NCI-H345 (cell line): Measurements from ENCODE around the gene KLHL10.

Source experiments
- DNase-seq: peaks from one replicate; lab custom pipeline; 2025; lab: John Stamatoyannopoulos, UW

Gene KLHL10

DNA sequence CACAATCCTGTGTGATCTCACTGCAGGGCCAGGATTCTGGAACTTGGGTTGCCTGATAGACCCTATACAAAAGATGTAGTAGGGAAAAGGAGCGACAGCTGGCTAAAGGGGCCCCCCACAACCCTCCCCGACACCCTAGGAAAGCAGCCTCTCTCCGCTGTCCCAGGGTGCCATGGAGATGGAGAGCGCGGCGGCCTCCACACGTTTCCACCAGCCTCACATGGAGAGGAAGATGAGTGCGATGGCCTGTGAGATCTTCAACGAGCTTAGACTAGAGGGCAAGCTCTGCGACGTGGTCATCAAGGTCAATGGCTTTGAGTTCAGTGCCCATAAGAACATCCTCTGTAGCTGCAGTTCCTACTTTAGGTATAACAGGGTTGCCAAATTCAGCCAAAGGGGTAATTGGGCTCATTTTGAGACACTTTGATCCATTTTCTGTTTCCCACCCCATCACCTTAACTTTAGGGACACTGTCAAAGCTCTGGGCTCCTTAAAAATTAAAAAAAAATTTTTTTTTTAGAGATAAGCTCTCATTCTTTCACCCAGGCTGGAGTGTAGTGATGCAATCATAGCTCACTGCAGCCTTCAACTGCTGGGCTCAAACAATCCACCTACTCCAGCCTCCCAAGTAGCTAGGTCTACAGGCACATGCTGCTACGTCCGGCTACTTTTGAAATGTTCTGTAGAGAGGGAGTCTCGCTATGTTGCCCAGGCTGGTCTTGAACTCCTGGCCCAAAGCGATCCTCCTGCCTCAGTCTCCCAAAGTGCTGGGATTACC, at the start of gene KLHL10:
Gene KLHL10 (plus strand): TSS at position 65 of the 778 bp plus-strand sequence. CDS start 108 bp downstream, at position 173.
- no peak for DNase-seq

DNA sequence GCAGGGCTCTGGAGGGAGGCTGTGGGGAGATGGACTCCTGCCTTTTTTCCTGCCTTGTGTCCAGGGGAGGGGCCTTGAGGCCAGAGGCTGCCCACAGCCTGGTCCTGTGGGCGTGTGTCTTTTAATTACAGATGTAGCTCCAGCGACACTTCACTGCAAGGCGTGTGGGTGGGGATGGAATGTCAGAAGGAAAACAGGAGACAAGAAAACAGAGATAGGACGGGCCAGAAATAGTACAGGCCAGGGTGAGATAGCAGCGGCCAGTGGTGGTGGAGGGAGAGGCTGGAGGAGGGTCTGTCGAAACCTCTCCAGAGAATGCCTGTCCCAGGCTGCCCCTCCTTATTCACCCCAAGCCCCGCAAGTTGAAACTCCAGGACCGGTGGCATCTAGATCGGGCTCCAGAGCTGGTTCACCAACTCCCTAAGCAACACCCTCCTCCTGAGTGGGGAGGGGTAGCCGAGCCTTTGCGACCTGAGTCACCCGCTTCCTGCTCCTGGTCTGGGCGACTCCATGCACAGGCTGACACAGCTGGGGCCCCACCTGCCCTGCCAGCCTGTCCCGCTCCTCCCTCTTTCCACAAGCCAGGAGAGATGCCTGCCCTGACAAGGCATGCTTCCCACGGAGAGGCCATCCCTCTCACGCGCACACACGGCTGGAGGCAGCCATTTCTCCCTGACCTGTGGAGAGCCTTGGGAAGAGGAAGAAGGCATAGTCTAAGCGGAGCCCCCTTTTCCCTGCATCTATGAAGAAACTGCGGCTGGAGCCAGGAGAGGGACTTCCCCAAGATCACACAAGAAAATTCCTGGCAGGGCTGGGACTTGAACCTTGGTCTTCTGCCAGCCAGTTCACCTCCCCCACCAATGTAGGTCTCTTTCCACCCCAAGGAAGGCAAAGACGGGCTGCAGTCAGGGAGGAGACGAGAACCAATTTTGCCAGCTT, 44.5 kb upstream of the KLHL10 start:
- no peak for DNase-seq

DNA sequence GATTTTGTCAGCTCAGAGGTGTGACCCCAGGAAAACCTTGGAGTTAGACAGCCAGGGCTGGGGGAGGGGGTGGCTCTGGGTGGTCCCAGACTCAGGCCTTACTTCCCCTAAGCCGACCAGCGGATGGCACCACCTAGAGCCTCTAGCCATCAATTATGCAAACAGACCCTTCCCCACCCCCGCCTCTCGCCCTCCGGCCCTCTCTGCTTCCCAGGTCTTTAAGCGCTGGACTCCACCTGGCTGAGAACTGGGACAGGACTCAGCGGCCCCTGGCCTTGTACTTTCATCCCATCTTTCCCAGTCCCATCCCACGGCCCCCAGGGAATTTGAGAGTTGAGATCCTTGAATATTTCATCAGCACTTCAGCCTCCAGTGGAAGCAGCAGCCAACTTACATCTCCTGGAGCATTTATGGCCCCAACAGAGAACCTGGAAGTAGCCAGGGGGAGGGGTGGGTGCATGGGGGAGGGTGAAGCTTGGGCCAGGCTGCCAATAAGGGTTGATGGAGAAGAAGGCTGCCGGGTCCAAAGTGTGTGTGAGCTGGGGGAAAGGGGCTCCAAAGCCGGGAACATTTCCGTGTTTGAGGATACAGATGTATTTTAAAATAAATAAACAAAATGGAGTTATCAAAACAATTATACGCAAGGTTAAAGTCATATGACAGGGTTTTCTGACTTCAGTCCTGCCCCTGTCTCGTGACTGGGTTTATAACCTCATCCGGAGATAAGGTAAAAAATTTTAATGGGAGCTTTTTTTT, 43.7 kb upstream of the KLHL10 start:
- DNase-seq, result no peak

DNA sequence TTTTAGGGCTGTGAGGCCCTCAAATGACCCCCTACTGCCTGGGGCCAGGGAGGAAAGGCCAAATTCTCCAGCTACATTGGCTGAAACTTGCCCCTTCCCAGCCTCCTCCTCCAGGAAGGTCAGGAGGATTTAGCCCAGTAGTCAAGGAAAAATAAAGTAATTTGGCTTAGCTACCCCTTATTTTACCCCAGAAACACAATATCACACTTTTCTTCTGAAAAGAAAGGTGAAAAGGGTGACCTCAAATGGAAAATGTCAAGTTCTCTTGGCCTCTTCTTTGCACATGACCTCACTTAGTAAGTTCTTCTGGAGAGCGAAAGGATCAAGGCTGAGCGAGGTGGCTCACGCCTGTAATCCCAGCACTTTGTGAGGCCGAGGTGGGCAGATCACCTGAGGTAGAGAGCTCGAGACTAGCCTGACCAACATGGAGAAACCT, 43.1 kb upstream of the KLHL10 start:
- DNase-seq, result no peak

DNA sequence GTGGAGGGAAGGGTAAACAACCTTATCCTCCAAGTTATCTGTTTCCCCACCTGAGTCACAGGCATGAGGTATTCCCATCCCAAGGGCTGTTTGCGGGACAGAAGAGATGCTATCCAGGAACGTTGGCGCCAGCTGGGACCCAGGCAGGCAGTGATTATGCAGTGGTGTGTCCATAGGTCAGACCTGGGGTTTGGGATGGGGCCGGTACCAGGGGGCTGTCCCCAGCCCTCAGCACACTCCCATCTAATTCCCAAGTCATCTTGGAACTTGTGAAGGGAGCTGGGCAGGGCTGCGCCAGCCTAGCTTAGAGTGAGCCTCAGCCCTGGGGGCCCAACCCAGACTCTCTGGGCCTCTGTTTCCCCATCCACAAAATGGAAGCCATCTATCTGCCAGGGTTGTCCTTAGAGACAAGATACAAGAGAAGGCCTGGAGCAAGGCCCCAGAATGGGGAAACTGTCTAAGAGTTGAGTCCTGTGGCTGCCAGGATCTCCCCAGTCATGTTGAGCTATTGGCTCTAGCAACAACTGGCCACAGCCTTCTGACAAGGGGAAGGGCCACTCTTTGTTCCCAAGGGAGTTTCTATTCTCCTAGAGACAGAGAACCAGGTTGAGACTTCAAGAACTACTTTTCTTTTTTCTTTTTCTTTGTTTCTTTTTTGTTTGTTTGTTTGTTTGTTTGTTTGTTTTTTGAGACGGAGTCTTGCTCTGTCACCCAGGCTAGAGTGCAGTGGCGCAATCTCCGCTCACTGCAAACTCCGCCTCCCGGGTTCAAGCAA, 41.3 kb upstream of the KLHL10 start:
- no peak for DNase-seq

DNA sequence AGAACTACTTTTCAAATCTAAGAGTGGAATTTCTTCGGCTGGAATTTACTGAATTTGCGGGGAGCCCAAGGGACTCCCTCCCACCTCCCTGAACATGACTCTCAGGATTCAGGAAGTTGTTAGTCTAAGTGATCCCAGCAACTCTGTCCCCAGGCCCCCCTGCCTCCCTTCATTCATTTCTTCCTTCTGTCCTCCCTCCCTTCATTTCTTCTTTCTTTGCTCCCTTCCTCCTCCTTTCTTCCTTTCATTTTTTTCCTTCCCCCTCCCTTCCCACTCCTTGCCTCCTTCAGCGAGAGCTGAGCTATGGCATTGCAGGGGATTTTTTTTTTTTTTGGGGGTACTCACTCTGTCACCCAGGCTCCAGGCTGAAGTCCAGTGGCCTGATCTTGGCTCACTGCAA, 40.2 kb upstream of the KLHL10 start:
- DNase-seq, result no peak

DNA sequence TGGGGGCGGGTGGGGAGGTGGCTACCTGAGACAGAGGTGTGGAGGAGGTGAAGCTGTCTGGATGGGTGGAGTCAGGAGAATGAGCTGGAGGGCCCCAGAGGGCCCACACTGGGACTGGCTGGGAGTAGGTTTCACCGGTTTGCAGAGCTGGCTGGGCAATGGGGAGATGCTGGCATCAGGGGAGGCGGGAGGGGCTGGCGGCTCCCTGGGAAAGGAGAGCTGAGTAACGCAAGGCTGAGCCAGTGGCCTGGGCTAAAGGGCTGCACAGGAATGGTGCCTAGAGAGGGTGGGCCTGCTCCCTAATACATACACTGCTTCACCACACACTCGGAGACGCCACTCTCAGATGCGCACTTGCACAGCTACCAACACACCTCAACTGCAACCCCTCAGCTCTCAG, 38.3 kb upstream of the KLHL10 start:
- no peak for DNase-seq

DNA sequence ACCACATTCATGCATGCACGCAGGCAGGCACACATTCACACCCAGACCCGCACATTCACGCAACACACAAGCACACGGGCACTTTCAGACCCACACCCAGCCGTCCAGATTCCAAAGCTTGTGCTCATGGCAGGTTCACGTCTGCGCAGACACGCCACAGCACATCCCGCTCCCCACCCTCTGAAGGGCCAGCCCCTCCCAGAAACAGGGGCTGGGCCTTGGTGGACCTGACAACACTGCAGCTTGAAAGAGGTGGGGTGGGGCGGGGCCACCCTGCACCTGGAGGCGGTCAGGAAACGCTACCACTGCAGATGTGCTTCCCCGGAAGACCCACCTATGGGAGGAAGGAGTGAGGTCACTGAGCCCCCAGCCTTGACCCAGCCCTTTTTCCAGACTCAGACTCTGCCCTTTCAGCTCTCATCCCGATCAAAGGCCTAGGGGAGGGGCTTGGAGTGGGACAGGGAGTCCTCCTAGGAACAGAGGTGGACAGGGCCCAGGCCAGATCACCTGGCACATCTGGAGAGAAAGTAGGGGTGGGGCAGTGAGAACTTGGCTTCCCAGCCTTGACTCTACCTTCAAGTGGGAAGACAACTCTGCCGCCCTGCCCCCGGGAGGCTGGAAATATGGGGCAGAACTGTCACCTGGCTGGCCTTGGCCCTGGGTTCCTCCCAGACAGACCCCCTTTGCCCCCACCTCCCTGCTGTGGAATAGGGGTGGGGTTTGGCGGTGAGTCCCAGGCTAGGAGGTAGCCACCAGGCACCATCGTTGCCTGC, 36.8 kb upstream of the KLHL10 start:
- peak; percentile 7 for DNase-seq

DNA sequence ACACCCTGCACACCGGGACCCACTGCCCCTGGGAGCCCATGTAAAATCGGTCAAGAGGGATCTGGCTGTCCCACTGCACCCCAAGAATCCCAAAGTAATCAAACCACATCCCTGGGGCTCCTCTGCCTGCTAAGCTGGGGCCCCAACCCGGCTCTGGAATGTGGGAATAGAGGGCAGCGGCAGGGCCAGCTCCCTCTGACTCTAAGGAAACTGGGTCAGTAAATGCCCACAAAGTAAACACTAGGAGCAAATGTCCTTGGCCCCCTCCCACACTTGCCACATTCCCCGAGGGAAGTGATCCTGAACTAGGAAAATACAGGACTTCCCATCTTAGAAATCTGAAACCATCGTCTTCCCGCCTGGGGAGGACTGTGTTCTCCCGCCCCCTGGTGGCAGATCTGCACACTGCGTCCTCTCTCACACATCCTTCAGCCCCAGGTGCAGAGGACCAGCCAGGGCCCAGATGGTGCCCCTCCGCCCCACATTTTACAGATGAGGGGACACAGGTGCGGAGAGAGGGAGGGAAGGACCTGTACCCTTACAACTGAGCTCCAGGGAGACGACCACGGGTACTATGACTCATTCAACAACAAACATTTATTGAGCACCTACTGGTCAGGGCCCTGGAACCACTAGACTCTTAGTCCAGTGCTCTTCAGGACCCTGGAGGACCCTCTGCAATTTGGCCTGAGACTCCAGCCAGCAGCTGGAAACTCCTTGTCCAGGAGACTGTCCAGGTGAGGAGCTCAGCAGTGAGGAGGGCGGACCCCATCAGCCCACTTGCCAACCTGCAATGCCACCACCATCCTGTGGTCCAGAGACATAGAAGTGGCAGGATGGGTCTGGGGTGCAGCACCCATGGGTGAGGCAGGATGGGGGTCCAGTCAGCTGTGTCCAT, 36.0 kb upstream of the KLHL10 start:
- DNase-seq, result peak; percentile 65

DNA sequence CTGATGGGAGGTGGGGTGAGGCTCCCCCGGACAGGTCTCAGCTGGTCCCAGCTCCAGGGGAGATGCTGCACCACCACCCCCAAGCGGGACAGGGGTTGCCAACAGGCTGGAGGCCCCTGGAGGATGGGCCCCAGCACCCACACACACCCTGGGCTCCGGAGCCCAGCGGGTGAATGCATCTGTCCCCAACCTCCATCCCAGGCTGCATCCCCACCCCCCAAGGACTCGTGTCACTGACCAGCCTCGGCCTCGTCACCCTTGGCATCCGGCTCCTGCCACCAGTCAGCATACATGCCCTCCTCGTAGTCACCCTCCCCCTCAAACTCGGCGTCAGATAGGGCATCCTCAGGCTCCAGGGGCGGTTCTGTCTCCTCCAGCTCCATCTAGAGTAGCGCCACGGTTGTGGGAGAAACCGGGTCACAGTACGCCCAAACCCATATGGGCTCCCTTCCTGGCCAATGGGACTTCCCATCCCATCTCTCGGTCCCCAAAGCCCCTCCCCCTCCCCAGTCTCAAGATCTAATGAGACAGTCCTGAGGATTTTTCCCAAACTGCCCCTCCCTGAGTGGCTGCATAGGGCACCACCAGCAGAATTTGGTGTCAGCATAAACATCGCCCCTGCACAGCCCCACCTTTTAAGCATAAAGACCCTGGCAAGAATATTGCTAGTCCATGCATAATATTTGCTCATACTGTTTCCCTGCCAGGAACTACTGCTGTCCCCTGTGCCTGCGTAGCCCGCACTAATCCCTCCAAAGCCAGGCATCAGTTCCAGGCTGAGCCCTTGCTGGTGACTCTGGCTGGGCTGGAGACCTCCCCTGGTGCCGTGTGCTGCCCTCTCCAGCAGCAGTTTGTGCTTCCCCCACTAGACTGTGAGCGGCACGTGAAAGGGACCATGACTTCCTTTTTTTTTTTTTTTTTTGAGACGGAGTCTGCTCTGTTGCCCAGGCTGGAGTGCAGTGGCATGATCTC, 34.3 kb upstream of the KLHL10 start:
- no peak for DNase-seq

DNA sequence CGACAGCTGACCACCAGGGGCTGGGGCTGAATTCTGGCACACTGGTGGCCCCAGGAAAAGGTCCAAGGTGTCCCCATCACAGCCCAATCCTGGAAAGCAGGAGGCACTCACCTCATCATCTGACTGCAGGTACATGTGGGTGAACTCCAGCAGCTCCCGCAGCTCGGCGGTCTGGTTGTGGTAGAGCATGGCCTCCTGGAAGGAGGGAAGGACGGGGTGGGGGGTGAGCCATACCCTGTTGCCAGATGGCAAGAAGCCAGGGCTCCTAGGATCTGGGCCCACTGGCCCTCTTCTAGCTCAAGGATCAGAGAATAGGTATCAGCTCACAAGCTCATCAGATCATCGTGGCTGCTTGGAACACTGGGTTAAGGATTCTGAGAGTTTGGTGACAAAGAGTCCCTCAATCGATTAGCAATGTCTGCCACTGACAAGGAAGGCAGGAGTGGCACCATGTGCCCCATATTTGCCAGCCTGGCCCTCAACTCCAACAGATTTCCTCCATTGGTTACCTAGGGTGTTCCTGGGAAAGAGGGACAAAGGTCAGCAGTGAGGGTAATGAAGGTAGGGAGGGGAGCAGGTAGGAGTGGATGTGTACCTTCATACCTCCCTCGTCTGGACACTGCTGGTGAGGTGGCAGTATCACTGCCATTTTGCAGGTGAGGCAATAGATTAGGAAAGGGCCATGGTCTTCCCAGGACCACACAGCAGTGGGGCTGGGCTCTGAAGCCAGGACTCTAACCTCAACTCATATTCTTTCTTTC, 30.8 kb upstream of the KLHL10 start:
- no peak for DNase-seq

DNA sequence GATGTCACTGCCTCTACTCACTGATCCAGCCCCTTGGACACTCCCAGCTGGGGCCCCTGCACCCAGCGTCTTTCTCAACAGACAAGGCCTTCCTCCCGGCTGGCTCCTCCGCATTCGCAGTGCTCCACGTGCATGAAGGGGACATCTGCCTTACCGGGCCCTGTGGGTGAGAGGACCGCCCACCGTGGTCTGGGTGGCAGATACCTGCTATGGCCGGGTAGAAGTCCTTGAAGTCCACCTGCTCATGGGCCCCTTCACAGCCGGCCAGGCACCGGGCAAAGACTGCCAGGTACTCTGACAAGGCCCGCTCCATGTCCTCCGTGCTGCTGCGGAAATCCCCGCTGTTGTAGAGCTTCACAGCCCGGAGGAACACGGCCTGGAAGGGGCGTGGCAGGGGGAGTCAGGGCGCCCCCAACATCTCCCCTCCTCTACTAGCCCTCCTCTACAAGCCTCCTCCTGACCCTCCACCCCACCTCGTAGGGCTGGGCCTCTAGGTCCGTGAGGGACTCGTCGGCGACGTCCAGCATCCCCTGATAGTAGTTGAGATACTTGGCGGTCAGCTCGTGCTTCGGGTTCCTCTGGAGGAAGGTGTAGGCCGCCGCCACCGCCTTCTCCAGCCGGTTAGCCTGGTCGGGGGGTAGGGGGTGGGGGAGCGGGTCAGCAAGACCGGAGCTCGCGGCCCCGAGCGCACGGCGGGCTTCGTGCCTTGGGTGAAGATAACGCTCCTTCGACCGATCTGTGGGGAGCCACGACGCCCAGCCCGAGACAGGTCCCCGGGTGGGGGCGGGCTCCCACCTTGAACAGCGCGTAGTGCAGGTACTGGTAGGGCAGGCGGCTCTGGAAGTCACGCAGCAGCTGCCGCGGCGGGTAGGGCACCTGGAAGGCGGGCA, 26.7 kb upstream of the KLHL10 start:
- DNase-seq, result no peak

DNA sequence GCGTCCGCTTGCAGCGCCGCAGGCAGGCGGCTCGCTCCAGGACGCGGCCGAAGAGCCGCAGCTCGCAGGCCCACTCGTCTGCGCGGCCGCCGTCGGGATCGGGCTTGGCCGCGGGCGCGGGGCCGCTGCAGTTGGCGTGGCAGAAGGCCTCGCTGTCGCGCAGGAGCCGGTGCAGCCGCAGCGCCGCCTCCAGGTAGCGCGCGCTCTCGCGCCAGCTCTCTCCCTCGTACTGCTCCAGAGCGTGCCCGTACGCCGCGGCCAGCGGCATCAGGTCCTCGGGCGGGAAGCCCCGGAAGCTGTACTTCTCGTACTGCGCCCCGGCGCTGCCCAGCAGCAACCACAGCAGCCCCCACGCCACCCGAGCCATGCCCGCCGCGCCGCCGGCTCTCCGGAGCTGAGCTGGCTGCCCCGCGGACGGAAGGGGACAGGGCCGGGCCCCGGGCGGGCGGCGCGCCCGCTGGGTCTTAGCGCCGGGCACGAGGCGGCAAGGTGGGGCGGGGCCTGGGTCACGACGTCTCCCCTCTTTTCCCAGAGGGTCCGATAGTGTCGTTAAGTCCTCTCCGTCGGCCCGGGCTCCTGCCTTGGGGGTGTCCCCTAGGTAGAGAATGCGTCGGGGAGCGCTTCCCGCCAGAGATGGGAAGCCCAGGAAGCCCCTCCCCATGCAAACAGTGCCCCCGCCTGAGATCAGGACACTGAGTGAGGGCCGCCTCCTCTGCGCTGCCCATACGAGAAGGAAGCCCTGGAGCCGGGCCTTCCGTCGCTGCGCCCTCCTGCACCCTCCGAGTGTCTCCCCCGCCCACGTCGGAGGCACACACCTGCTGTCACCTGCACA, 25.9 kb upstream of the KLHL10 start, which contains the start of gene P3H4:
Gene P3H4 (minus strand): TSS at position 401 of the 832 bp plus-strand sequence. CDS start 34 bp downstream, at position 367.
- peak; percentile 76 for DNase-seq

DNA sequence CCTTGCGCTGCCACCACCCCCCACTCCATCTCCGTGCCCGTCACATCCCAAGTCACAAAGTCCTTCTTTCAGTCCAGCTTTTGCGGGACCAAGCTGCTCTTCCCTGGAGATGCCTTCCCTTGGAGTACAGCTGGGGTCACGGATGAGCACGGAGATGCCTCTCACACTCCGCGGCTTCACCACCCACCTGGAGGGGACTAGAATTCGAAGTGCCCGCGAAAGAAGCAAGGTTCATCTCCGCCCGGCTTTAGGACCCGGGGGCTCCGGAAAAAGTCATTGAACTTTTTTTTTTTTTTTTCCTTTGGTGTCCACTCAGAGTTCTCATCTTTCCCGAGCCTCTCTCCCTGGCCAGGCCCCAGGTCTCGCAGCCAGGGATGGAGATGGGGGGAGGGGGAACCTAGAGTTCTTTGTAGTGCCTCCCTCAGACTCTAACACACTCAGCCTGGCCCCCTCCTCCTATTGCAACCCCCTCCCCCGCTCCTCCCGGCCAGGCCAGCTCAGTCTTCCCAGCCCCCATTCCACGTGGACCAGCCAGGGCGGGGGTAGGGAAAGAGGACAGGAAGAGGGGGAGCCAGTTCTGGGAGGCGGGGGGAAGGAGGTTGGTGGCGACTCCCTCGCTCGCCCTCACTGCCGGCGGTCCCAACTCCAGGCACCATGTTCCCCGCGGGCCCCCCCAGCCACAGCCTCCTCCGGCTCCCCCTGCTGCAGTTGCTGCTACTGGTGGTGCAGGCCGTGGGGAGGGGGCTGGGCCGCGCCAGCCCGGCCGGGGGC, 25.1 kb upstream of the KLHL10 start, which contains the start of gene FKBP10:
Gene FKBP10 (plus strand): TSS at position 624 of the 771 bp plus-strand sequence. CDS start 31 bp downstream, at position 655.
- DNase-seq, result peak; percentile 46
